ENCODE data around the gene ATP11A.
A peak's percentile ranks its signal among the peaks of the same experiment; 100 is the strongest.
"Not testable (repeated sequence)": the region's sequence is repeated elsewhere in the genome, so short reads cannot be mapped to it uniquely, and the experiment has no call there.

ATP11A gene

GRCh38 chr13:112849500-112849899 is 159.7 kb downstream of the ATP11A start:
- Histone ChIP-seq H3K4me3 (no peak overlapping the region), H3K27me3 (ENCODE audit: low read depth) (no peaks in the 10 kb centered on the region), H3K36me3 (replicated peaks) (peaks cover 13% of the 10 kb centered on the region), H3K9me3 (no peaks in the 10 kb centered on the region; the same call in 1 of the 2 replicates), H3K4me1 (no peaks in the 10 kb centered on the region; the same call in 1 of the 2 replicates)
- peak; percentile 38 to 57 for DNase-seq (ENCODE audit: low spot score in 2 of 2)
- in situ Hi-C loops (cut with MboI; ENCODE audit: low sequenced_read_pairs) = no loop called here

DNA sequence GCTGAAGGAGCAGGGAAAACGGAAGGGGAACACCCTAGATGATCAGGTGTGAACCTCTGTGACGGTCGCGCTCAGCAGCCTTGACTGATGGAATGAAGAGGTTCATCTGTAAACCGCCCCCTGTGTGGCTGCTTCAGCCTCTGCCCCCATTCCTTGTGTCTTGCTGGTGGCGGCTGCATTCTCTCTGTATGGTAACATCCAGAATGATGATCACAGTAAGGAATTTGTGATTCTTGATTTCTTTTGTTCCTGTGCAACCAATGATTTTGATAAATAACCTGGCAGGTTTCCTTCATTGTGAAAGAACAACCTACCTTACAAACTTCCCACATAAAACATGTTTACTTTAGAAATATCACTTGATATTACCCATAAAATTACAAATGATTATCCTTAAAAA is 160.4 kb downstream of the ATP11A start:
- Histone ChIP-seq H3K27me3 (ENCODE audit: low read depth) (no peaks in the 10 kb centered on the region), H3K36me3 (replicated peaks) (peaks cover 20% of the 10 kb centered on the region), H3K9me3 (no peaks in the 10 kb centered on the region; the same call in 1 of the 2 replicates), H3K4me3 (no peak overlapping the region), H3K4me1 (no peaks in the 10 kb centered on the region; the same call in 1 of the 2 replicates)
- in situ Hi-C loops (cut with MboI; ENCODE audit: low sequenced_read_pairs) = no loop called here
- DNase-seq (ENCODE audit: low spot score in 2 of 2) = no peak

GRCh38 chr13:112851107-112852038 is 161.5 kb downstream of the ATP11A start:
- peaks cover 27% of the 10 kb centered on the region for H3K36me3 ChIP-seq (replicated peaks)
- no peaks in the 10 kb centered on the region; the same call in 1 of the 2 replicates for H3K9me3 ChIP-seq
- DNase-seq (ENCODE audit: low spot score in 2 of 2) = no peak
- H3K27me3 ChIP-seq (ENCODE audit: low read depth) = no peaks in the 10 kb centered on the region
- no peak overlapping the region for H3K4me3 ChIP-seq
- H3K4me1 ChIP-seq = no peaks in the 10 kb centered on the region; the same call in 1 of the 2 replicates
- in situ Hi-C loops (cut with MboI; ENCODE audit: low sequenced_read_pairs) = no loop called here

- H3K27me3 ChIP-seq (ENCODE audit: low read depth) = no peaks in the 10 kb centered on the region
- no peaks in the 10 kb centered on the region; the same call in 1 of the 2 replicates for H3K4me1 ChIP-seq
- peaks cover 27% of the 10 kb centered on the region for H3K36me3 ChIP-seq (replicated peaks)
- no peak for DNase-seq (ENCODE audit: low spot score in 2 of 2)
- no peak overlapping the region for H3K4me3 ChIP-seq
- no peaks in the 10 kb centered on the region; the same call in 1 of the 2 replicates for H3K9me3 ChIP-seq
- in situ Hi-C loops (cut with MboI; ENCODE audit: low sequenced_read_pairs) = no loop called here
These were observed 162.6 kb downstream of the ATP11A start for GRCh38 chr13:112852392-112852791.

DNA sequence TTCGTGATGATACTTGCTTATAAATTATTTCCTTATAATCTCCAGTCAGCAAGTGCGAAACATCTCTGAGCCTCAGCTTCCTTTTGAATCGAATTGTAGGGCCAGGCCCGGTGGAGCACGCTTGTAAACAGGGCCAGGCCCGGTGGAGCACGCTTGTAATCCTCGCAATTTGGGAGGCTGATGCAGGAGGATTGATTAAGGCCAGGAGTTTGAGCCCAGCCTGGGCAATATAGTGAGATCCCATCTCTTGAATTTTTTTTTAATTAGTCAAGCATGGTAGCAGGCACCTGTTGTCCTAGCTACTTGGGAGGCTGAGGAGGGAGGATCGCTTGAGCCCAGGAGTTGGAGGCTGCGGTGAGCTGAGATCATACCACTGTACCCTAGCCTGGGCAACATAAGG is 163.0 kb downstream of the ATP11A start:
- Histone ChIP-seq H3K9me3 (no peaks in the 10 kb centered on the region; the same call in 1 of the 2 replicates), H3K27me3 (ENCODE audit: low read depth) (no peaks in the 10 kb centered on the region), H3K4me1 (no peaks in the 10 kb centered on the region; the same call in 1 of the 2 replicates), H3K4me3 (no peak overlapping the region), H3K36me3 (replicated peaks) (peaks cover 29% of the 10 kb centered on the region)
- in situ Hi-C loops (cut with MboI; ENCODE audit: low sequenced_read_pairs) = no loop called here
- DNase-seq (ENCODE audit: low spot score in 2 of 2) = no peak

DNA sequence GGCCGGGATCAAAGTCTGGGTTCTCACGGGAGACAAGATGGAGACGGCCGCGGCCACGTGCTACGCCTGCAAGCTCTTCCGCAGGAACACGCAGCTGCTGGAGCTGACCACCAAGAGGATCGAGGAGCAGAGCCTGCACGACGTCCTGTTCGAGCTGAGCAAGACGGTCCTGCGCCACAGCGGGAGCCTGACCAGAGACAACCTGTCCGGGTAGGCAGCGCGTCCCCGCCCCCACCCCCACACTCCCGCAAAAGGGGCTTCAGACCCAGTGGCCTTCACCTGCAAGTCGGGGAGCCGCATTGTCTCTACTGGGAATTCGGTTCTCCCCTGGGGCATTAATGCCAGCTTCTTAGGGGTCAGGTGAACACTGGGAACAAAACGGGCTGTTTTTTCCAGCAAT is 164.5 kb downstream of the ATP11A start:
- no peak for DNase-seq (ENCODE audit: low spot score in 2 of 2)
- Histone ChIP-seq H3K4me1 (no peaks in the 10 kb centered on the region), H3K27me3 (ENCODE audit: low read depth) (no peaks in the 10 kb centered on the region), H3K9me3 (no peaks in the 10 kb centered on the region), H3K36me3 (replicated peaks) (peaks cover 36% of the 10 kb centered on the region), H3K4me3 (no peak overlapping the region)
- in situ Hi-C loops (cut with MboI; ENCODE audit: low sequenced_read_pairs) = no loop called here

GRCh38 chr13:112855859-112856258 is 166.0 kb downstream of the ATP11A start:
- DNase-seq (ENCODE audit: low spot score in 2 of 2) = no peak
- in situ Hi-C loops (cut with MboI; ENCODE audit: low sequenced_read_pairs) = no loop called here
- no peaks in the 10 kb centered on the region for H3K27me3 ChIP-seq (ENCODE audit: low read depth)
- no peak overlapping the region for H3K4me3 ChIP-seq
- H3K9me3 ChIP-seq = no peaks in the 10 kb centered on the region
- no peaks in the 10 kb centered on the region for H3K4me1 ChIP-seq
- H3K36me3 ChIP-seq (replicated peaks) = peaks cover 39% of the 10 kb centered on the region

DNA sequence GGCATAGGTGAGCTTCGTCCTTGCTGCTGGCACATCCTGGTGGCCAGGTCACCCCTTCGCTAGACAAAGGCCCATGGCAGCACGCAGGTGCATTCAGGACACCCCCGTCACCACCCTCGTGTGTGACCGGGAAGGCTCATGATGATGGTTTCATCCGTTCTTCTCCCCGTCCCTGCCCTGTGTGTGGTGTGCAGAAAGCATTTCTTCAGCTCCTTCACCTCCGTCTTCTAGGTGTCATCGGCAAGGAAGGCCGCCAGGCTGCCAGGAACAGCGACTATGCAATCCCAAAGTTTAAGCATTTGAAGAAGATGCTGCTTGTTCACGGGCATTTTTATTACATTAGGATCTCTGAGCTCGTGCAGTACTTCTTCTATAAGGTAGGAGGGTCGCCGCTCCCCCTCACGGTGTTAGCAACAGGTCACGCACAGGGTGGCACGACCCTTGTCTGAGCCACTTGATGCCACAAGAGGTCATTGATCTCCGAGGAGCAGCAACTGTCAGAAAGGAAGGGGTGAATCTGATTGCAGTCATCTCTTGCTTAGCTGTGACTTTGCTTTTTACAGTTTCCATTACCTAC is 168.2 kb downstream of the ATP11A start:
- H3K27me3 ChIP-seq (ENCODE audit: low read depth) = no peaks in the 10 kb centered on the region
- no peak for DNase-seq (ENCODE audit: low spot score in 2 of 2)
- H3K4me3 ChIP-seq = no peak overlapping the region
- no peaks in the 10 kb centered on the region for H3K9me3 ChIP-seq
- in situ Hi-C loops (cut with MboI; ENCODE audit: low sequenced_read_pairs) = no loop called here
- H3K36me3 ChIP-seq (replicated peaks) = peaks cover 34% of the 10 kb centered on the region
- H3K4me1 ChIP-seq = no peaks in the 10 kb centered on the region

DNA sequence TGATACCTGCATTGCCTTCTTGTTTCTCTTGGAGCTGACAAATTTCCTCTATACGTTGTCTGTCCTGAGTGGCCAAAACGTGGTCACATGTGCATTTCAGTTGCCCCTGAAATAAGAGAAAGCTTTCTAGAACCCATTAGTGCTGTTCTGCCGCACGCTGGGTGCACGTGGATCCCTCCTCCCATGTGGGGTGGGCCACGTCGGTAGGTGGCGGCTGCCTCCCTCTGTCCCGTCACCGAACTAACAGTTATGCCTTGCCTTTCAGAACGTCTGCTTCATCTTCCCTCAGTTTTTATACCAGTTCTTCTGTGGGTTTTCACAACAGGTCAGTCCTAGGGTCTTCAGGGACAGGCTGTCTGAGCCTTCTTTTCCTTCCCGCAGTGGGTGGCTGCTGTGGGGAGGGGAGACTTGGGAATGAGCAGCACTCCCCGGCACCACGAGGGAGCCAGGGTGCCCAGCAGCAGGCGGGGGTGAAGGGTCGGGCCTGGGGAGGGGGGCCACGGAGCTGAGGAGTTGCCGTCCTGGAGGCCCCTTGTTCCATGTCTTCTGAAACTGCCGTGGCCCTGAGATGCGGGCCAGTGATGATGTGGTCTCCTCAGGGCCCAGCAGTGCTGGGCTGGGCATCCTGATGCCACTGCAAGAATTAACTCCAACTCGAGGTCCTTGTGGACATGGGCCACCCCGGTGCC is 169.4 kb downstream of the ATP11A start:
- Histone ChIP-seq H3K4me1 (no peaks in the 10 kb centered on the region), H3K36me3 (replicated peaks) (peaks cover 29% of the 10 kb centered on the region), H3K9me3 (no peaks in the 10 kb centered on the region), H3K27me3 (ENCODE audit: low read depth) (no peaks in the 10 kb centered on the region), H3K4me3 (no peak overlapping the region)
- in situ Hi-C loops (cut with MboI; ENCODE audit: low sequenced_read_pairs) = no loop called here
- DNase-seq (ENCODE audit: low spot score in 2 of 2) = no peak

- H3K36me3 ChIP-seq (replicated peaks) = peaks cover 25% of the 10 kb centered on the region
- H3K9me3 ChIP-seq = no peaks in the 10 kb centered on the region
- no peak for DNase-seq (ENCODE audit: low spot score in 2 of 2)
- in situ Hi-C loops (cut with MboI; ENCODE audit: low sequenced_read_pairs) = no loop called here
- H3K4me3 ChIP-seq = no peak overlapping the region
- no peaks in the 10 kb centered on the region for H3K27me3 ChIP-seq (ENCODE audit: low read depth)
- H3K4me1 ChIP-seq = no peaks in the 10 kb centered on the region
These were observed 170.0 kb downstream of the ATP11A start for GRCh38 chr13:112859817-112860190.

- in situ Hi-C loops (cut with MboI; ENCODE audit: low sequenced_read_pairs) = no loop called here
- no peaks in the 10 kb centered on the region for H3K27me3 ChIP-seq (ENCODE audit: low read depth)
- no peaks in the 10 kb centered on the region for H3K4me1 ChIP-seq
- H3K36me3 ChIP-seq (replicated peaks) = peaks cover 13% of the 10 kb centered on the region
- no peak for DNase-seq (ENCODE audit: low spot score in 2 of 2)
- no peaks in the 10 kb centered on the region for H3K9me3 ChIP-seq
- no peak overlapping the region for H3K4me3 ChIP-seq
These were observed 172.2 kb downstream of the ATP11A start for GRCh38 chr13:112861876-112862615.

- H3K36me3 ChIP-seq (replicated peaks); H3K27me3 ChIP-seq (ENCODE audit: low read depth); in situ Hi-C loops (cut with MboI; ENCODE audit: low sequenced_read_pairs); H3K4me3 ChIP-seq; H3K4me1 ChIP-seq; H3K9me3 ChIP-seq; DNase-seq (ENCODE audit: low spot score in 2 of 2): not testable (repeated sequence)
These were observed 173.5 kb downstream of the ATP11A start for GRCh38 chr13:112863356-112863755.

- H3K36me3 ChIP-seq (replicated peaks); H3K4me1 ChIP-seq; H3K27me3 ChIP-seq (ENCODE audit: low read depth); H3K4me3 ChIP-seq; in situ Hi-C loops (cut with MboI; ENCODE audit: low sequenced_read_pairs); H3K9me3 ChIP-seq; DNase-seq (ENCODE audit: low spot score in 2 of 2): not testable (repeated sequence)
These were observed 175.6 kb downstream of the ATP11A start for GRCh38 chr13:112865478-112865877.
